GM12874 (cell line): ENCODE data around the gene SSH2.

Experiments
- TF ChIP-seq, protein P1 (sequence below): IDR thresholded peaks from 2 replicates; pipeline ENCODE4 v1.5.1; 2011; ENCODE audit warnings: low read depth, mild to moderate bottlenecking, control low read depth, low read length, moderate library complexity; ENCODE audit not compliant: insufficient read depth

Gene SSH2

GRCh38 chr17:29866746-29867404 is 63.2 kb downstream of the SSH2 start:
- TF ChIP-seq, protein P1, sequence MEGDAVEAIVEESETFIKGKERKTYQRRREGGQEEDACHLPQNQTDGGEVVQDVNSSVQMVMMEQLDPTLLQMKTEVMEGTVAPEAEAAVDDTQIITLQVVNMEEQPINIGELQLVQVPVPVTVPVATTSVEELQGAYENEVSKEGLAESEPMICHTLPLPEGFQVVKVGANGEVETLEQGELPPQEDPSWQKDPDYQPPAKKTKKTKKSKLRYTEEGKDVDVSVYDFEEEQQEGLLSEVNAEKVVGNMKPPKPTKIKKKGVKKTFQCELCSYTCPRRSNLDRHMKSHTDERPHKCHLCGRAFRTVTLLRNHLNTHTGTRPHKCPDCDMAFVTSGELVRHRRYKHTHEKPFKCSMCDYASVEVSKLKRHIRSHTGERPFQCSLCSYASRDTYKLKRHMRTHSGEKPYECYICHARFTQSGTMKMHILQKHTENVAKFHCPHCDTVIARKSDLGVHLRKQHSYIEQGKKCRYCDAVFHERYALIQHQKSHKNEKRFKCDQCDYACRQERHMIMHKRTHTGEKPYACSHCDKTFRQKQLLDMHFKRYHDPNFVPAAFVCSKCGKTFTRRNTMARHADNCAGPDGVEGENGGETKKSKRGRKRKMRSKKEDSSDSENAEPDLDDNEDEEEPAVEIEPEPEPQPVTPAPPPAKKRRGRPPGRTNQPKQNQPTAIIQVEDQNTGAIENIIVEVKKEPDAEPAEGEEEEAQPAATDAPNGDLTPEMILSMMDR, result no peak

DNA sequence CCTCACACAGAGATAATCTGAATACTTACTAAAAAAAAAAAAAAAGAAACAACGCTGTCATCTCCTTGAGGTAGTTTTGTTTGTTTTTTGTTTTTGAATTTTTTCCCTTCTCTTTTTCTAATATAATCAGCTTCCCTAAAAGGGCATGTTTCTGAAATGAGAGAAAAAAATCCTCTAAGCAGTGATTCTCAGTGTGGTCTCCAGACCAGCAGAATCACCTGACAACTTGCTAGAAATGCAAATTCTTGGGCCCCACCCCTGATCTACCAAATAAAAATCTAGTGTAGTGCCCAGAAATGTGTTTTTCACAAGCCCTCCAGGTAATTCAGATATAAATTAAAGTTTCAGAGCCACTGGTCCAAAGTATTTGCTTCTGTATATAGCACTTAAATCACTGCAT is 65.4 kb downstream of the SSH2 start:
- TF ChIP-seq, protein P1, result no peak

- TF ChIP-seq, protein P1, result no peak
Measured at GRCh38 chr17:29862951-29863350, 67.1 kb downstream of the SSH2 start.

- TF ChIP-seq, protein P1, result no peak
Measured at GRCh38 chr17:29862127-29862526, 67.9 kb downstream of the SSH2 start.

GRCh38 chr17:29857823-29858222 is 72.2 kb downstream of the SSH2 start:
- TF ChIP-seq, protein P1, result no peak

DNA sequence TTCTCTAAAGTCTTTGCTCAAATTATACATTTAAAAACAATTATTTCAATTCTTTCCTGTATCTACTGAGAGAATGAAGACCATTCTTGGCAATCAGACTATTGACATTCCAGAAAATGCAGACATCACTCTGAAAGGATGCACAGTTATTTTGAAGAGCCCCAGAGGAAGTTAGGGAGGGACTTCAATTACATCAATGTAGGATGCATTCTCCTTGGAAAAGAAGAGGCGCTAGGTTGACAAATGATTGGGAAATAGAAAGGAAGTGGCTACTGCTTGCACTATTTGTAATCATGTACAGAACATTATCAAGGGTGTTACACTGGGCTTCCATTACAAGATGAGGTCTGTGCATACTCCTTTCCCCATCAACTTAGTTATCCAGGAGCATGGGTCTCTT is 74.3 kb downstream of the SSH2 start:
- TF ChIP-seq, protein P1, result no peak

- TF ChIP-seq, protein P1, result no peak
Measured at GRCh38 chr17:29848737-29849136, 81.3 kb downstream of the SSH2 start.
